Neural progenitor cell (in vitro differentiated cells): ENCODE results near the gene SND1.

Experiments used
- EZH2 ChIP-seq: fragments of 200-600 bp; sonication (generic); IDR thresholded peaks from 2 replicates; pipeline ENCODE4 v1.6.1; 2017; ENCODE audit warnings: antibody characterized with exemption, mild to moderate bottlenecking, moderate library complexity
- TF ChIP-seq, protein P1 (sequence below): fragments of 200-600 bp; sonication (generic); IDR thresholded peaks from 2 replicates; pipeline ENCODE4 v1.5.1; 2017; ENCODE audit warnings: antibody characterized with exemption, mild to moderate bottlenecking

DNA sequence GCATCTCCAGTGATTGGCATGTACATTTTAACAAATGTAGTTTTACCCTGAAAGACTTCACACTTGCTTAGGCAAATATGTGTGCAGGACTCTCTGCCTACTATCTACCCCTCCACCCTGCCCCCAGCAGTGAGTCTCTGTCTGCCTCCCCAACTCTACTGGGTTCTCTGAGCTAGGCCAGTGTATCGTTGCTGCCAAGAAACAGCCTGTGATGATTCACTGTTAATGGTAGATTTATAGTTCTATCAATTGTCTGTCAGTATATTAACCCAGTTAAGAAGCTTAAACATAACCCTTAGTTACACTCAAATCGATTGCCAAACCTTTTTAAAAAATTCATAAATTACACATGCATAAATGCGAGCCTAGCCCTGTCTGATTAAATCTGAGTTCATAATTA, 137.0 kb downstream of the SND1 start:
- TF ChIP-seq, protein P1, sequence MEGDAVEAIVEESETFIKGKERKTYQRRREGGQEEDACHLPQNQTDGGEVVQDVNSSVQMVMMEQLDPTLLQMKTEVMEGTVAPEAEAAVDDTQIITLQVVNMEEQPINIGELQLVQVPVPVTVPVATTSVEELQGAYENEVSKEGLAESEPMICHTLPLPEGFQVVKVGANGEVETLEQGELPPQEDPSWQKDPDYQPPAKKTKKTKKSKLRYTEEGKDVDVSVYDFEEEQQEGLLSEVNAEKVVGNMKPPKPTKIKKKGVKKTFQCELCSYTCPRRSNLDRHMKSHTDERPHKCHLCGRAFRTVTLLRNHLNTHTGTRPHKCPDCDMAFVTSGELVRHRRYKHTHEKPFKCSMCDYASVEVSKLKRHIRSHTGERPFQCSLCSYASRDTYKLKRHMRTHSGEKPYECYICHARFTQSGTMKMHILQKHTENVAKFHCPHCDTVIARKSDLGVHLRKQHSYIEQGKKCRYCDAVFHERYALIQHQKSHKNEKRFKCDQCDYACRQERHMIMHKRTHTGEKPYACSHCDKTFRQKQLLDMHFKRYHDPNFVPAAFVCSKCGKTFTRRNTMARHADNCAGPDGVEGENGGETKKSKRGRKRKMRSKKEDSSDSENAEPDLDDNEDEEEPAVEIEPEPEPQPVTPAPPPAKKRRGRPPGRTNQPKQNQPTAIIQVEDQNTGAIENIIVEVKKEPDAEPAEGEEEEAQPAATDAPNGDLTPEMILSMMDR = no peak
- TF ChIP-seq EZH2 = no peak
